ENCODE results near the gene TMPRSS7. TPM values are rescaled to one million over a fixed set of nuclear protein-coding genes. Genes with fewer than 3 reads are reported as not detected.

Gene TMPRSS7
- total RNA-seq, 1 donor from 2014 or later, result not detected

DNA sequence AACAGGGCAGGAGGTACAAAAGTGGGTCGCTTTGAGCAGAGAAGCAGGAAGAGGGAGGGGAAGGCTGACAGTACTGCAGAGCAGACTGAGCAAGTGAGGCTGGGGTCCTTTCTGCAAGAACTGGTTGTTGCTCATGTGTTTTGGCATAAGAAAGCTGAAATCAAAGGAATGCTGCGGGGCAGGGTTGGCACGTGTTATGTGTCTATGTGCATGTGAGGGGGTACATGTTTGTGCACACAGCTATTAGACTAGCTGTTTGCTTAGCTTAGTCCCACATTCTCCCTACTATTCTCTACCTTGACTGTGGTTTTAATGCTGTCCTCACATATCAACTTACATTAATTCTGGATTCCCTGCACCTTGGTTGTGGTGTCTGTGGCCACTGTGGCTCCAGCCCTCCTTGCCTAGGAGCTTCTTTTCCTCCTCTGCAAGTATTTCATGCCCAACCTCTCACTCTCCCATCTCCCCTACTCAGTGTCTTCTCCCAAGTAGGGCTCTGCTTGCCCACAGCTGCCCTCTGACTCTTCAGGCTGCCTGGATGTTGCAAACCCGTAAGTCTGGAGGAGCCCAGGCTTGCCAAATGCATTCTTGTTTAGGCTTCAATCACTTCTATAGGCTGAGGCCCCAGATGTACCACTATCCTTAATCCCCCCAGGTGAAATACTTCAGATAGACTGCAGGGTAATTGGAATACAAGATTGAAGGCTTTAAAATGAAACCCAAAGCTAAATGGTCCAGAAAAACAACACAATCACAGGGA, 31.0 kb upstream of the TMPRSS7 start:
- H3K9me3 Mint-ChIP-seq (ENCODE audit: low read depth), result no peaks in the 10 kb centered on the region
- H3K27me3 Mint-ChIP-seq, result peaks cover 36% of the 10 kb centered on the region
- H3K36me3 Mint-ChIP-seq (ENCODE audit: insufficient read depth), result no peaks in the 10 kb centered on the region
- TF ChIP-seq CTCF (IDR thresholded peaks at IDR 0.05; ENCODE audit: unreplicated experiment), result no peak
- no peak for DNase-seq (ENCODE audit: low spot score, unreplicated experiment)
- H3K4me1 Mint-ChIP-seq (ENCODE audit: low read depth), result peaks cover 29% of the 10 kb centered on the region
- H3K27ac Mint-ChIP-seq, result peak overlapping the region; percentile 35
- no peak overlapping the region for H3K4me3 Mint-ChIP-seq (ENCODE audit: low read depth)

DNA sequence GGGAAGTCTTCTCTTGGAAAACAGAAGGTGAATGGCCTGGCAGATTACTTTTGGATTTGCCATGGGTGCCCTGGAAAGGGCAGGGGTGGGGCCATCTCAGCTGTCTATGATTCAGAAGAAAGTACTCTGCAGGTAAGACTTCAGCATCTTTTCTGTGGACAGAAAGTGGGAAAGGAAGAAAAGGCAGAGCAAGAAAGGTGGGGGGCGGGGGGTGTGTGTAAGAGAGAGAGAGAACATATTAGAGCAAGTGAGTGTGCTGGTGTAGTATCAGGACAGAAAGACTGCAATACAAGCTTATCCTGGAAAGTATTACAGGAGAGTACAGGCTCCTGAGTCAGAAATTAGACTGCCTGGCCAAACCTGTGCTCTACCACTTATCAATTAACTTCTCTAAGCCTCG, 30.3 kb upstream of the TMPRSS7 start:
- Mint-ChIP-seq H3K4me1 (ENCODE audit: low read depth) (peaks cover 25% of the 10 kb centered on the region), H3K9me3 (ENCODE audit: low read depth) (no peaks in the 10 kb centered on the region), H3K27ac (peak overlapping the region; percentile 35), H3K36me3 (ENCODE audit: insufficient read depth) (no peaks in the 10 kb centered on the region), H3K4me3 (ENCODE audit: low read depth) (no peak overlapping the region), H3K27me3 (peaks cover 30% of the 10 kb centered on the region)
- no peak for DNase-seq (ENCODE audit: low spot score, unreplicated experiment)
- TF ChIP-seq CTCF (IDR thresholded peaks at IDR 0.05; ENCODE audit: unreplicated experiment), result no peak

GRCh38 chr3:112004669-112005068, 29.9 kb upstream of the TMPRSS7 start:
- H3K27ac Mint-ChIP-seq, result peak overlapping the region; percentile 30
- H3K36me3 Mint-ChIP-seq (ENCODE audit: insufficient read depth), result no peaks in the 10 kb centered on the region
- H3K27me3 Mint-ChIP-seq, result peaks cover 25% of the 10 kb centered on the region
- DNase-seq (ENCODE audit: low spot score, unreplicated experiment), result no peak
- no peak for TF ChIP-seq CTCF (IDR thresholded peaks at IDR 0.05; ENCODE audit: unreplicated experiment)
- H3K9me3 Mint-ChIP-seq (ENCODE audit: low read depth), result no peaks in the 10 kb centered on the region
- H3K4me1 Mint-ChIP-seq (ENCODE audit: low read depth), result peaks cover 23% of the 10 kb centered on the region
- H3K4me3 Mint-ChIP-seq (ENCODE audit: low read depth), result no peak overlapping the region

DNA sequence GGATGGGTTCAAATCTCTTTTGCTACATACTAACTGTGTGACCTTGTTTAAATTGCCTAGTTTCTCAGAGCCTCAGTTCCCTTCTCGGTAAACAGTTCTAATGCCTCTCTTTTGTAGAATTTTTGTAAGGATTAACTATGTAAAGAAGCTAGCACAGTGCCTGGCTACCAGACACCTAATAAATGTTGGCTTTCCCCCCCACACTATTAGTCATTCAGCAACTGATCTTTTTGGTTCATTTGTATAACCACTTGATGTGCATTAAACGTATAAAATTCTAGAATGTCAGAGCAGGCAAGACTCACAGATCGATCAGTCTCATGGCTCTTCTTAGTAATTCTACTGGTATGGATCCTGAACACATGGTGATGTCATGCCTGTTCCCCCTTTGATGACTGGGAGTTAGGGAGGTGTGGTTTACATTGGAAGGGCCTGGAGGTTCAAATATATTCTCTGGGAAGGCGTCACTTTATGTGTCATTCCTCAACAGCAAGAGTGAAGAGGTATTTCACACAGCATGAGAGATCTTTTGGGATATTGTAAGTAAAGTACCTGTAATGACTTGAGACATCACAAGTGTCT, 29.4 kb upstream of the TMPRSS7 start:
- no peaks in the 10 kb centered on the region for H3K36me3 Mint-ChIP-seq (ENCODE audit: insufficient read depth)
- H3K4me3 Mint-ChIP-seq (ENCODE audit: low read depth), result no peak overlapping the region
- no peak for TF ChIP-seq CTCF (IDR thresholded peaks at IDR 0.05; ENCODE audit: unreplicated experiment)
- peak overlapping the region; percentile 30 for H3K27ac Mint-ChIP-seq
- H3K9me3 Mint-ChIP-seq (ENCODE audit: low read depth), result no peaks in the 10 kb centered on the region
- DNase-seq (ENCODE audit: low spot score, unreplicated experiment), result no peak
- peaks cover 22% of the 10 kb centered on the region for H3K27me3 Mint-ChIP-seq
- peaks cover 20% of the 10 kb centered on the region for H3K4me1 Mint-ChIP-seq (ENCODE audit: low read depth)

DNA sequence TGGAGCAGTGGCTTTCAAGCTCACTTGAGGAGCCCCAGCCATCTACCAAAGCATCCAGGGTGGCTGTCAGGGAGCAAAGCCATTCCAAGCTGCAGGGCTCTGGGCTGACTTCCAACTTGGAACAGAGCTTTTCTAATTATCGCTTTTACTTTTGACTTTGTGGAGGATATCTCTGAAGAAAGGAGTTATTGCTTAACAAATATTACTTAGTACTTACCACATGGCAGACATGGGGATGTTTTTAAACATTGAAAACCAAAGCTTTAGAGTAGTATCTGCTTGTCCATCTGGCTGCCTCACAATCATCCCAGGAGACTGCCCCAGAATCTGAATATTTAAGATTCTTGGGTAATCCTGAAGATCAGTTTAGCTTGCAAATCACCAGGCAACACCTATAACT, 26.9 kb upstream of the TMPRSS7 start:
- no peaks in the 10 kb centered on the region for H3K36me3 Mint-ChIP-seq (ENCODE audit: insufficient read depth)
- no peaks in the 10 kb centered on the region for H3K9me3 Mint-ChIP-seq (ENCODE audit: low read depth)
- H3K27me3 Mint-ChIP-seq, result peaks cover 3% of the 10 kb centered on the region
- no peak overlapping the region for H3K27ac Mint-ChIP-seq
- no peak for TF ChIP-seq CTCF (IDR thresholded peaks at IDR 0.05; ENCODE audit: unreplicated experiment)
- H3K4me1 Mint-ChIP-seq (ENCODE audit: low read depth), result peaks cover 16% of the 10 kb centered on the region
- DNase-seq (ENCODE audit: low spot score, unreplicated experiment), result no peak
- H3K4me3 Mint-ChIP-seq (ENCODE audit: low read depth), result no peak overlapping the region
